HCT116 (cell line): Measurements from ENCODE around the gene TMC8. TPM values are rescaled to one million over a fixed set of nuclear protein-coding genes. Genes with fewer than 3 reads are reported as not detected.

Source experiments
- ATAC-seq: fragments of 200-7000 bp; cut with Tn5 transposase; 2 replicates; pipeline ENCODE4 v1.9.1; 2020; ENCODE audit warnings: mild to moderate bottlenecking, moderate library complexity
- BruUV-seq: library from RNA; stranded (reverse); fragments of 400-500 nt; replicated peaks from 2 replicates; lab custom pipeline; 2021; lab: Mats Ljungman, UMichigan
- CTCF ChIA-PET: fragments of 300-600 bp; sonication (Branson Sonifier 250); formaldehyde crosslinking; loops from one replicate; lab custom pipeline; 2021; ENCODE audit warnings: antibody characterized with exemption; lab: Charles Lee
- POLR2A ChIA-PET: fragments of 300-600, 350-600 bp; sonication (Branson Sonifier 250); formaldehyde crosslinking; loops from one replicate; lab custom pipeline; 2021; ENCODE audit warnings: antibody characterized with exemption; lab: Charles Lee
- RAD21 ChIA-PET, 2 experiments: fragments of 300-600 bp; sonication (Branson Sonifier 250); formaldehyde crosslinking; loops; one replicate each; lab custom pipeline; 2023; ENCODE audit warnings: low total read pairs in 2 of 2; ENCODE audit not compliant: uncharacterized antibody in 2 of 2, unreplicated experiment in 2 of 2, low non-redundant PET in 1 of 2; lab: Charles Lee
- DNase-seq: peaks from one replicate; pipeline ENCODE4 v3.0.0-alpha.2; 2010; ENCODE audit warnings: low read depth, low spot score
- H2AFZ ChIP-seq: fragments of 200-600 bp; shearing (Covaris generic), sonication (generic); 2 replicates; pipeline ENCODE4 v1.6.1; 2017; ENCODE audit warnings: low read depth, mixed run types, mixed read lengths, antibody characterized with exemption, low read length; ENCODE audit not compliant: poor library complexity, severe bottlenecking
- H3K27ac ChIP-seq: 2 replicates; pipeline ENCODE4 v1.5.1; 2012; ENCODE audit warnings: low read depth, low read length
- H3K27me3 ChIP-seq: fragments of 200-600 bp; sonication (generic); 2 replicates; pipeline ENCODE4 v1.6.1; 2016; ENCODE audit warnings: mixed run types, low read length, mixed read lengths; ENCODE audit not compliant: insufficient read depth
- H3K36me3 ChIP-seq, 2 experiments: fragments of 200-500 bp in 1 of 2; fragments of 200-600 bp in 1 of 2; sonication (Bioruptor generic) in 1 of 2; sonication (generic) in 1 of 2; 2 replicates each; pipeline versions ENCODE4 v1.5.1 to v1.6.1; 2014 to 2016; ENCODE audit warnings: low read length in 2 of 2, inconsistent platforms in 1 of 2, mixed read lengths in 1 of 2, mixed run types in 1 of 2; ENCODE audit not compliant: insufficient read depth in 2 of 2, control insufficient read depth in 1 of 2
- H3K4me1 ChIP-seq, 2 experiments: fragments of 200-600 bp in 1 of 2; sonication (generic) in 1 of 2; 2 replicates each; pipeline versions ENCODE4 v1.5.1 to v1.6.1; 2012 to 2017; ENCODE audit warnings: low read length in 2 of 2, inconsistent platforms in 1 of 2, mild to moderate bottlenecking in 1 of 2, mixed read lengths in 1 of 2, mixed run types in 1 of 2, moderate library complexity in 1 of 2; ENCODE audit not compliant: insufficient read depth in 2 of 2, control insufficient read depth in 1 of 2
- H3K4me2 ChIP-seq: fragments of 200-600 bp; sonication (generic); 2 replicates; pipeline ENCODE4 v1.6.1; 2017; ENCODE audit warnings: mixed run types, low read length, mixed read lengths
- H3K4me3 ChIP-seq, 2 experiments: fragments of 200-600 bp in 1 of 2; sonication (generic) in 1 of 2; replicated peaks in 1 of 2; 2 replicates each; pipeline ENCODE4 v1.5.1; 2011 to 2016; ENCODE audit warnings: low read length in 2 of 2, control low read depth in 1 of 2, low read depth in 1 of 2, mild to moderate bottlenecking in 1 of 2, mixed read lengths in 1 of 2, mixed run types in 1 of 2
- H3K79me2 ChIP-seq: fragments of 200-600 bp; sonication (generic); 2 replicates; pipeline ENCODE4 v1.6.1; 2017; ENCODE audit warnings: mild to moderate bottlenecking, mixed run types, low read length, moderate library complexity, mixed read lengths; ENCODE audit not compliant: insufficient read depth
- H3K9ac ChIP-seq: fragments of 200-600 bp; sonication (generic); 2 replicates; pipeline ENCODE4 v1.6.1; 2016; ENCODE audit warnings: low read length, mixed read lengths
- H3K9me2 ChIP-seq: fragments of 200-600 bp; sonication (generic), shearing (Covaris generic); 2 replicates; pipeline ENCODE4 v1.6.1; 2017; ENCODE audit warnings: mixed run types, mild to moderate bottlenecking, moderate library complexity; ENCODE audit not compliant: insufficient read depth
- H3K9me3 ChIP-seq, 2 experiments: fragments of 200-500 bp in 1 of 2; fragments of 200-600 bp in 1 of 2; sonication (Bioruptor generic) in 1 of 2; sonication (generic) in 1 of 2; 2 replicates each; pipeline ENCODE4 v1.6.1; 2014 to 2017; ENCODE audit warnings: low read length in 2 of 2, mixed read lengths in 2 of 2, inconsistent platforms in 1 of 2, low read depth in 1 of 2, mild to moderate bottlenecking in 1 of 2, mixed run types in 1 of 2, moderate library complexity in 1 of 2; ENCODE audit not compliant: control insufficient read depth in 1 of 2, insufficient read depth in 1 of 2
- H4K20me1 ChIP-seq: fragments of 200-600 bp; sonication (generic), shearing (Covaris generic); 2 replicates; pipeline ENCODE4 v1.6.1; 2017; ENCODE audit warnings: mixed run types, mild to moderate bottlenecking, moderate library complexity; ENCODE audit not compliant: insufficient read depth
- ATF3 ChIP-seq: IDR thresholded peaks from 2 replicates; pipeline ENCODE4 v1.6.1; 2012
- CEBPB ChIP-seq: IDR thresholded peaks from 2 replicates; pipeline ENCODE4 v1.6.1; 2012; ENCODE audit warnings: low read depth
- CTCF ChIP-seq, 3 experiments: fragments of 200-600 bp in 1 of 3; sonication (generic) in 1 of 3; IDR thresholded peaks in 2 of 3; conservative IDR thresholded peaks in 1 of 3; 2 replicates each; pipeline ENCODE4 v1.5.1; 2012 to 2017; ENCODE audit warnings: low read depth in 2 of 3, low read length in 2 of 3, antibody characterized with exemption in 1 of 3, borderline replicate concordance in 1 of 3, control low read depth in 1 of 3, mild to moderate bottlenecking in 1 of 3, mixed read lengths in 1 of 3, mixed run types in 1 of 3, moderate library complexity in 1 of 3; ENCODE audit not compliant: insufficient read depth in 1 of 3
- JUND ChIP-seq: IDR thresholded peaks from 2 replicates; pipeline ENCODE4 v1.6.1; 2012
- POLR2A ChIP-seq: IDR thresholded peaks from 2 replicates; pipeline ENCODE4 v1.7.0; 2011; ENCODE audit warnings: borderline replicate concordance; ENCODE audit not compliant: insufficient read depth, insufficient read length; ENCODE audit errors: extremely low read depth
- POLR2AphosphoS5 ChIP-seq: IDR thresholded peaks from 2 replicates; pipeline ENCODE4 v1.6.1; 2011; ENCODE audit warnings: mild to moderate bottlenecking, low read depth, low read length, moderate library complexity
- SRF ChIP-seq: IDR thresholded peaks from 2 replicates; pipeline ENCODE4 v1.6.1; 2012; ENCODE audit warnings: low read depth
- YY1 ChIP-seq: IDR thresholded peaks from 2 replicates; pipeline ENCODE4 v1.6.1; 2011; ENCODE audit warnings: low read length, low read depth, moderate library complexity, mild to moderate bottlenecking; ENCODE audit not compliant: insufficient replicate concordance; ENCODE audit errors: extremely low read depth
- ZBTB33 ChIP-seq: IDR thresholded peaks from 2 replicates; pipeline ENCODE4 v1.6.1; 2011; ENCODE audit warnings: mild to moderate bottlenecking, low read length, moderate library complexity; ENCODE audit not compliant: insufficient replicate concordance; ENCODE audit errors: extremely low read depth
- ZFX ChIP-seq: fragments of 450-650 bp; IDR thresholded peaks from 2 replicates; pipeline ENCODE4 v1.6.1; 2017
- intact Hi-C: fragments of 100-400 bp; cut with micrococcal nuclease; formaldehyde crosslinking; loops from 2 replicates; pipeline ENCODE4 v1.10.0; 2022
- total RNA-seq: library from RNA; stranded (reverse); gene quantifications from one replicate; pipeline ENCODE4 v1.2.1, GENCODE V29; 2021; ENCODE audit not compliant: unreplicated experiment

TMC8 gene
- total RNA-seq, 1 experiment from 2014 or later: 7.8 TPM

GRCh38 chr17:78126895-78127238, 3.7 kb upstream of the TMC8 start:
- CTCF ChIA-PET: no interaction called here
- Histone ChIP-seq H3K9ac (peak overlapping the region; percentile 77), H3K4me2 (peak overlapping the region; percentile 96), H3K4me1 (peaks cover 31 to 47% of the 10 kb centered on the region in 2 experiments; a peak in 3 of 4 replicates), H3K9me3 (no peaks in the 10 kb centered on the region), H3K27me3 (no peaks in the 10 kb centered on the region), H2AFZ (no peak overlapping the region), H4K20me1 (no peaks in the 10 kb centered on the region), H3K4me3 (peak overlapping the region; percentile 89 to 92), H3K27ac (peak overlapping the region; percentile 95; the same call in 1 of the 2 replicates), H3K9me2 (no peaks in the 10 kb centered on the region), H3K79me2 (peaks cover 17% of the 10 kb centered on the region; the same call in 1 of the 2 replicates), H3K36me3 (peaks cover 5 to 20% of the 10 kb centered on the region in 2 experiments; a peak in 3 of 4 replicates)
- no TSS peak for BruUV-seq
- TF ChIP-seq POLR2A: no peak
- RAD21 ChIA-PET: no interaction called here
- ATAC-seq (no peak), DNase-seq (no peak)
- POLR2A ChIA-PET: interaction anchor here (0.9 to 4.2 kb wide), 3 partner anchors 8 to 60 kb away, joined by 3 to 35 read pairs (median 5); partner anchors contain the start of genes AFMID and TK1
- intact Hi-C loops: loop anchor here (5.0 kb wide), 1 partner anchor 125 kb away; no protein-coding TSS in a partner anchor

- Histone ChIP-seq H3K4me1 (peaks cover 32 to 52% of the 10 kb centered on the region in 2 experiments), H3K4me3 (peak overlapping the region; percentile 89 to 92), H4K20me1 (no peaks in the 10 kb centered on the region), H3K79me2 (peaks cover 17% of the 10 kb centered on the region; the same call in 1 of the 2 replicates), H3K4me2 (peak overlapping the region; percentile 96), H3K9me3 (no peaks in the 10 kb centered on the region), H3K27me3 (no peaks in the 10 kb centered on the region), H3K9me2 (no peaks in the 10 kb centered on the region), H3K36me3 (peaks cover 5 to 17% of the 10 kb centered on the region in 2 experiments; a peak in 3 of 4 replicates), H2AFZ (no peak overlapping the region), H3K9ac (peak overlapping the region; percentile 77), H3K27ac (peak overlapping the region; percentile 95)
- ChIA-PET CTCF (interaction anchor here (1.2 to 2.1 kb wide), 3 partner anchors 10 to 15 kb away, joined by 6 to 9 read pairs (median 6); no protein-coding TSS in a partner anchor), RAD21 (interaction anchor here in 1 of 2 experiments (1.1 kb wide), 1 partner anchor 124 kb away, joined by 4 read pairs; no protein-coding TSS in a partner anchor), POLR2A (interaction anchor here (1.0 to 4.2 kb wide), 6 partner anchors 8 to 60 kb away, joined by 3 to 35 read pairs (median 10); partner anchors contain the start of genes AFMID and TK1)
- no TSS peak for BruUV-seq
- intact Hi-C loops: loop anchor here (5.0 kb wide), 1 partner anchor 125 kb away; no protein-coding TSS in a partner anchor
- DNase-seq (no peak), ATAC-seq (peak; percentile 10)
- no peak for TF ChIP-seq CEBPB
- TF ChIP-seq ZBTB33: no peak
- TF ChIP-seq CTCF (IDR thresholded peaks at IDR 0.05 in 2 of 3, conservative IDR thresholded peaks at IDR 0.05 in 1 of 3; ENCODE audit: borderline replicate concordance in 1 of 3, insufficient read depth in 1 of 3, low read depth in 2 of 3, low read length in 2 of 3): no peak
- TF ChIP-seq POLR2AphosphoS5: no peak
- TF ChIP-seq ATF3: no peak
- TF ChIP-seq ZFX: no peak
- no peak for TF ChIP-seq YY1
- no peak for TF ChIP-seq SRF
- TF ChIP-seq JUND: no peak
These were observed 3.2 kb upstream of the TMC8 start for GRCh38 chr17:78127239-78127887.
